Colonic mucosa (tissue), 4 donors: ENCODE results near the gene SYPL1. TPM values are rescaled to one million over a fixed set of nuclear protein-coding genes. Genes with fewer than 3 reads are reported as not detected.

Experiments used
- DNase-seq: peaks from one replicate; pipeline ENCODE4 v3.0.0-alpha.2; 2020
- H3K27ac ChIP-seq: fragments of 200-600 bp; one replicate; pipeline ENCODE4 v1.8.0; 2021
- H3K27me3 ChIP-seq: fragments of 200-600 bp; one replicate; pipeline ENCODE4 v1.8.0; 2021
- H3K36me3 ChIP-seq: fragments of 200-600 bp; one replicate; pipeline ENCODE4 v1.8.0; 2021
- H3K4me1 ChIP-seq: fragments of 200-600 bp; one replicate; pipeline ENCODE4 v1.8.0; 2021; ENCODE audit warnings: mild to moderate bottlenecking
- H3K4me3 ChIP-seq: fragments of 200-600 bp; one replicate; pipeline ENCODE4 v1.8.0; 2021
- H3K9ac ChIP-seq, 2 donors: one replicate each; pipeline ENCODE4 v1.7.0; 2013; ENCODE audit warnings: control low read depth in 2 of 2, low read depth in 2 of 2, low read length in 2 of 2
- H3K9me3 ChIP-seq: fragments of 200-600 bp; one replicate; pipeline ENCODE4 v1.8.0; 2021
- CTCF ChIP-seq: fragments of 200-600 bp; IDR thresholded peaks from one replicate; pipeline ENCODE4 v1.8.0; 2022; ENCODE audit warnings: antibody characterized with exemption, mild to moderate bottlenecking
- intact Hi-C: fragments of 100-400 bp; cut with DNase I; formaldehyde crosslinking; loops from one replicate; pipeline ENCODE4 v1.14.1; 2022
- total RNA-seq, 2 donors: library from RNA; stranded (reverse); fragmentation: NEBNext Ultra II Directional in 1 of 2; extraction: Animal tissue kit (Norgen Biotek cat#: 25700) in 1 of 2; gene quantifications; one replicate each; pipeline ENCODE4 v1.2.1, GENCODE V29; 2021
- donor health status: healthy.
- donor health status: DM: no; HTN: no; CAD: no.
- donor health status: DM: no; HTN: no; CAD: no.

SYPL1 gene
- total RNA-seq, 2 donors from 2014 or later = 89.0 to 94.0 TPM

DNA sequence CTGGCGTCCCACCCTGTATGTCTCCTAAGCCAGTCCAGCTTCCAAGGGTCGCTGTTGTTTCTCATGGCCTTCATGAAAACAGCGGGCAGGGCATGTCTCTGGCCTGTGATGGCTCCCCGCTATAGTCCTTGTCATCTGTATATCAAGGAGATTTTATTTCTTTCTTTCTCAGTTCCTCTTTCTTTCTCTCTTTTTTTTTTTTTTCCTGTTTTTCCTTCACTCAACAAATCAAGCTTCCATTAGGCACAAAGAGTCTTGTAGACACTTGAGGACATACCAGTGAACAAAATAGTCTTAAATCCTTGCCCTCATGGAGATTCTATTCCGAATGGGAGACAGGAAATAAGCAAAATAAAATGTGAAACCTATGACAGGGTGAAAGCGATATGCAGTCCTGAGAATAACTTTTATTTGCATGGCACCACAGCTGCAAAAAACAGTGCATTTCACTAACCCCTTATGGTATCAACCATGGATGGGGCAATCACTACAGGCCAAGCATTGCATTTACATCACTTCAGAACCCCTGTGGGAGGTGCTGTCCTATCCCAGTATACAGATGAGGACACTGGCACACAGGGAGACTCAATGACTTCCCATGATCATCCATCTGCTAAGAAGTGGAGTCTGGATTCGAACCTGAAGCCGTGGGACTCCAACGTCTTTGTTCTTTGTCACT, 50.7 kb downstream of the SYPL1 start:
- Histone ChIP-seq H3K4me3 (no peak overlapping the region), H3K36me3 (no peaks in the 10 kb centered on the region), H3K27ac (no peak overlapping the region), H3K27me3 (no peaks in the 10 kb centered on the region), H3K9me3 (no peaks in the 10 kb centered on the region), H3K9ac (no peak overlapping the region), H3K4me1 (peaks cover 11% of the 10 kb centered on the region)
- DNase-seq = no peak
- TF ChIP-seq CTCF = no peak
- intact Hi-C loops = no loop called here

- no peak overlapping the region for H3K9ac ChIP-seq
- no peak for TF ChIP-seq CTCF
- H3K4me3 ChIP-seq = no peak overlapping the region
- peaks cover 11% of the 10 kb centered on the region for H3K4me1 ChIP-seq
- no peaks in the 10 kb centered on the region for H3K27me3 ChIP-seq
- H3K27ac ChIP-seq = no peak overlapping the region
- intact Hi-C loops = no loop called here
- no peaks in the 10 kb centered on the region for H3K36me3 ChIP-seq
- DNase-seq = no peak
- H3K9me3 ChIP-seq = no peaks in the 10 kb centered on the region
Measured at GRCh38 chr7:106060394-106060920, 51.7 kb downstream of the SYPL1 start.

GRCh38 chr7:106059556-106059955, 52.6 kb downstream of the SYPL1 start:
- DNase-seq = no peak
- no peak for TF ChIP-seq CTCF
- H3K9ac ChIP-seq = no peak overlapping the region
- intact Hi-C loops = no loop called here
- no peaks in the 10 kb centered on the region for H3K27me3 ChIP-seq
- H3K4me1 ChIP-seq = peaks cover 8% of the 10 kb centered on the region
- H3K36me3 ChIP-seq = no peaks in the 10 kb centered on the region
- no peak overlapping the region for H3K27ac ChIP-seq
- no peak overlapping the region for H3K4me3 ChIP-seq
- no peaks in the 10 kb centered on the region for H3K9me3 ChIP-seq

DNA sequence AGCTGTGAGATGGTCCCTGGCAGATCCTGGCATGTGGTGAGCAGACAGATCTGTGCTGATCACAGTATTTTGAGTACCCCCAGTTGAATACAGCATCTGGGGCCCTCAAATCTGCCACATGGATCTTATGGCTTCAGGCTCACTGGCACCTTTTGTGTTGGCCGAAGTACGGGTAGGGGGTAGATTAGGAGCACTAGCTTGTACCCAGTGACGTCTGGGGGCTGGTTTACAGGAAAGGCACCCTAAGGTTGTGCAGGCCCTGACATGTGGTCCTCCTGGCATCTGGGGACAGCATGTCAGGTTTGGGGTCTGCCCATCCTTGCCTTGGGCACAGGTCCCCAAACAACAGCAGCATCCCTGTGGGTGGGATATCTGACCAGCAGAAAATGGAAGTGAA, 53.2 kb downstream of the SYPL1 start:
- peak overlapping the region; percentile 13 for H3K27ac ChIP-seq
- peaks cover 5% of the 10 kb centered on the region for H3K4me1 ChIP-seq
- no peaks in the 10 kb centered on the region for H3K9me3 ChIP-seq
- H3K4me3 ChIP-seq = no peak overlapping the region
- no peak for TF ChIP-seq CTCF
- no peaks in the 10 kb centered on the region for H3K27me3 ChIP-seq
- H3K9ac ChIP-seq = no peak overlapping the region
- intact Hi-C loops = no loop called here
- DNase-seq = no peak
- no peaks in the 10 kb centered on the region for H3K36me3 ChIP-seq

DNA sequence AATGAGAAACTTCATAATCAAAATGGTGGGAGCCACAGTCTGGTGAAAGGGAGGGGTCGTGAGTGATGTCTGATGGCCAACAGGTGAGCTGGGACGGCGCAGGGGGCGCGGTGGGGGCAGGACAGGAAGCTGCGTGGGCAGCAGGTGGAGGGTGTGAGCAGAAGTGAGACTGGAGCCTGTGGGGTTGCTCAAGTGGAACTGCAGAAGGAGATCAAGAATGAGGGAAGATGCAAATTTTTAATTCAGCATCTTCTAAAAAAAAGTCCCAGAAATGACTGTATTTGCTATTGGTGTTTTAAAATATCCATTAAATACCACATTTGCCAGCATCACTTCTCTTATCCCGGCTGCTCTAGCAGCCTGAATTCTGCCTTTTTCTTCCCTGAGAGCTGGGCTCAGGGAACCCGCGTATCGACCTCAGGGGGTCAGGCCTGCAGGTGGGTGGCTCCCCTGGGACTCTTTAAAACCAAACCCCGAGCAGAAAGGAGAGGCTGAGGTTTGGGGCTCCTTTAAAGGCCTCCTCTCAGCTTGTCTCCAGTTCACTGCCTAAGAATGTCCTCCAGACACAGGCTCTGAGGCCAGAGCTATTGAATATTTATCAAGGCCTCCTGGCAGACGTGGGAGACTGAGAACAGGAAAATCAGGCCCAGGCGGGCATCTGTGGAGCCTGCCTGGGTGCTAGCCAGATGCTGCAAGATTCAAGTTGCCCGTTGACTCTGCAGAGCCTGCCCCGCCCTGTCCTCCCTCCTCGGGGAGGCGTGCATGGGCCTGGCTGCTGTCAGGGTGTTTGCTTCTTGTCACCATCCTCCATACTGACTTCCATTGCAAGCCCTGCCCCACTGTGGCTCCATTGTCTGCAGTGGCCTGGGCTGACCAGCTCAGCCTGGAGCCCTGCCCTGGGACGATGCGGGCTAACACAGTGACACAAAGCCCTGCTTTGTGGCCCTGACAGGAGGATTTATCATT, 53.9 kb downstream of the SYPL1 start:
- Histone ChIP-seq H3K4me3 (no peak overlapping the region), H3K4me1 (peaks cover 5% of the 10 kb centered on the region), H3K27me3 (no peaks in the 10 kb centered on the region), H3K9me3 (no peaks in the 10 kb centered on the region), H3K9ac (no peak overlapping the region), H3K36me3 (no peaks in the 10 kb centered on the region), H3K27ac (peak overlapping the region; percentile 13)
- intact Hi-C loops = loop anchor here (2.0 kb wide), 1 partner anchor 95 kb away; no protein-coding TSS in a partner anchor
- DNase-seq = peak; percentile 77
- TF ChIP-seq CTCF = no peak
